HEK293 (cell line): ENCODE data around the gene JAKMIP1.
A peak's percentile ranks its signal among the peaks of the same experiment; 100 is the strongest.

ENCODE experiments used
- CTCF ChIA-PET: fragments of 350-600 bp; formaldehyde crosslinking; extraction: SDS; loops from one replicate; lab custom pipeline; 2021; ENCODE audit warnings: antibody characterized with exemption; lab: Yijun Ruan, JAX
- POLR2A ChIA-PET: fragments of 300-600 bp; formaldehyde crosslinking; extraction: SDS; loops from one replicate; lab custom pipeline; 2020; ENCODE audit warnings: antibody characterized with exemption, inconsistent platforms; lab: Yijun Ruan, JAX
- H3K27ac ChIP-seq: fragments of 200-500 bp; sonication (Bioruptor generic); 2 replicates; pipeline ENCODE4 v1.5.1; 2014; ENCODE audit warnings: low read depth, low read length, control low read depth, inconsistent platforms; ENCODE audit errors: extremely low read depth
- H3K36me3 ChIP-seq, 2 experiments: fragments of 200-500 bp in 1 of 2; sonication (Bioruptor generic) in 1 of 2; 1 replicate in 1 of 2; 2 replicates in 1 of 2; pipeline ENCODE4 v1.5.1; 2014 to 2017; ENCODE audit warnings: inconsistent platforms in 2 of 2, low read length in 2 of 2; ENCODE audit not compliant: control insufficient read depth in 2 of 2, insufficient read depth in 1 of 2
- H3K4me1 ChIP-seq: fragments of 200-500 bp; sonication (Bioruptor generic); 2 replicates; pipeline ENCODE4 v1.5.1; 2014; ENCODE audit warnings: mild to moderate bottlenecking, low read length, inconsistent platforms; ENCODE audit not compliant: control insufficient read depth, insufficient read depth
- H3K4me3 ChIP-seq: 2 replicates; pipeline ENCODE4 v1.5.1; 2011; ENCODE audit warnings: low read depth, mild to moderate bottlenecking, control low read depth, low read length, moderate library complexity
- H3K9me3 ChIP-seq: fragments of 200-500 bp; sonication (Bioruptor generic); 2 replicates; pipeline ENCODE4 v1.5.1; 2014; ENCODE audit warnings: low read depth, low read length, inconsistent platforms; ENCODE audit not compliant: control insufficient read depth, insufficient read depth
- EGR2 ChIP-seq: fragments of 450-650 bp; formaldehyde crosslinking; IDR thresholded peaks from 2 replicates; pipeline ENCODE4 v1.5.1; 2016; ENCODE audit warnings: low read depth, missing biosample characterization, missing genetic modification characterization
- SP2 ChIP-seq: fragments of 450-650 bp; formaldehyde crosslinking; IDR thresholded peaks from 2 replicates; pipeline ENCODE4 v1.5.1; 2016; ENCODE audit warnings: missing biosample characterization, missing genetic modification characterization
- ZFHX2 ChIP-seq: fragments of 450-650 bp; formaldehyde crosslinking; conservative IDR thresholded peaks from 2 replicates; pipeline ENCODE4 v1.5.1; 2016; ENCODE audit warnings: missing biosample characterization, missing genetic modification characterization
- ZNF16 ChIP-seq: fragments of 450-650 bp; formaldehyde crosslinking; IDR thresholded peaks from 2 replicates; pipeline ENCODE4 v1.5.1; 2016; ENCODE audit warnings: low read depth, missing biosample characterization, missing genetic modification characterization
- ZNF223 ChIP-seq: fragments of 450-650 bp; formaldehyde crosslinking; IDR thresholded peaks from 2 replicates; pipeline ENCODE4 v1.5.1; 2016; ENCODE audit warnings: missing biosample characterization, missing genetic modification characterization
- ZNF23 ChIP-seq: fragments of 450-650 bp; formaldehyde crosslinking; IDR thresholded peaks from 2 replicates; pipeline ENCODE4 v1.5.1; 2016; ENCODE audit warnings: missing biosample characterization, missing genetic modification characterization, borderline replicate concordance
- ZNF24 ChIP-seq: fragments of 450-650 bp; formaldehyde crosslinking; IDR thresholded peaks from 2 replicates; pipeline ENCODE4 v1.5.1; 2016; ENCODE audit warnings: missing biosample characterization, missing genetic modification characterization
- ZNF350 ChIP-seq: fragments of 450-650 bp; formaldehyde crosslinking; IDR thresholded peaks from 2 replicates; pipeline ENCODE4 v1.5.0; 2017; ENCODE audit warnings: missing biosample characterization, mild to moderate bottlenecking, missing genetic modification characterization
- ZNF354C ChIP-seq: fragments of 450-650 bp; formaldehyde crosslinking; IDR thresholded peaks from 2 replicates; pipeline ENCODE4 v1.5.1; 2016; ENCODE audit warnings: missing biosample characterization, missing genetic modification characterization, low read depth, borderline replicate concordance
- ZNF423 ChIP-seq: fragments of 450-650 bp; formaldehyde crosslinking; IDR thresholded peaks from 2 replicates; pipeline ENCODE4 v1.5.1; 2016; ENCODE audit warnings: missing biosample characterization, missing genetic modification characterization
- ZNF426 ChIP-seq: fragments of 450-650 bp; formaldehyde crosslinking; IDR thresholded peaks from 2 replicates; pipeline ENCODE4 v1.5.1; 2017; ENCODE audit warnings: missing biosample characterization, missing genetic modification characterization, mild to moderate bottlenecking, inconsistent platforms, moderate library complexity
- ZNF530 ChIP-seq: fragments of 450-650 bp; formaldehyde crosslinking; IDR thresholded peaks from 2 replicates; pipeline ENCODE4 v1.5.1; 2016; ENCODE audit warnings: low read depth, missing biosample characterization, missing genetic modification characterization
- ZNF623 ChIP-seq: fragments of 450-650 bp; formaldehyde crosslinking; IDR thresholded peaks from 2 replicates; pipeline ENCODE4 v1.5.1; 2016; ENCODE audit warnings: missing biosample characterization, missing genetic modification characterization
- ZNF747 ChIP-seq: fragments of 450-650 bp; formaldehyde crosslinking; IDR thresholded peaks from 2 replicates; pipeline ENCODE4 v1.5.1; 2016; ENCODE audit warnings: missing biosample characterization, missing genetic modification characterization
- ZNF843 ChIP-seq: fragments of 450-650 bp; formaldehyde crosslinking; IDR thresholded peaks from 2 replicates; pipeline ENCODE4 v1.5.1; 2016; ENCODE audit warnings: missing biosample characterization, missing genetic modification characterization
- TF ChIP-seq, protein P1 (sequence below): fragments of 450-650 bp; formaldehyde crosslinking; IDR thresholded peaks from 2 replicates; pipeline ENCODE4 v1.5.1; 2016; ENCODE audit warnings: missing biosample characterization, missing genetic modification characterization
- TF ChIP-seq, protein P2 (sequence below): fragments of 450-650 bp; formaldehyde crosslinking; IDR thresholded peaks from 2 replicates; pipeline ENCODE4 v1.5.1; 2016; ENCODE audit warnings: missing biosample characterization, missing genetic modification characterization
- TF ChIP-seq, protein P3 (sequence below): fragments of 450-650 bp; formaldehyde crosslinking; IDR thresholded peaks from 2 replicates; pipeline ENCODE4 v1.5.1; 2016; ENCODE audit warnings: missing biosample characterization, missing genetic modification characterization, low read depth
- TF ChIP-seq, protein P4 (sequence below): fragments of 450-650 bp; IDR thresholded peaks from 2 replicates; pipeline ENCODE4 v1.5.1; 2018; ENCODE audit warnings: missing biosample characterization, mild to moderate bottlenecking, missing genetic modification characterization
- TF ChIP-seq, protein P5 (sequence below): fragments of 450-650 bp; formaldehyde crosslinking; IDR thresholded peaks from 2 replicates; pipeline ENCODE4 v1.5.1; 2017; ENCODE audit warnings: missing biosample characterization, missing genetic modification characterization

Gene JAKMIP1

DNA sequence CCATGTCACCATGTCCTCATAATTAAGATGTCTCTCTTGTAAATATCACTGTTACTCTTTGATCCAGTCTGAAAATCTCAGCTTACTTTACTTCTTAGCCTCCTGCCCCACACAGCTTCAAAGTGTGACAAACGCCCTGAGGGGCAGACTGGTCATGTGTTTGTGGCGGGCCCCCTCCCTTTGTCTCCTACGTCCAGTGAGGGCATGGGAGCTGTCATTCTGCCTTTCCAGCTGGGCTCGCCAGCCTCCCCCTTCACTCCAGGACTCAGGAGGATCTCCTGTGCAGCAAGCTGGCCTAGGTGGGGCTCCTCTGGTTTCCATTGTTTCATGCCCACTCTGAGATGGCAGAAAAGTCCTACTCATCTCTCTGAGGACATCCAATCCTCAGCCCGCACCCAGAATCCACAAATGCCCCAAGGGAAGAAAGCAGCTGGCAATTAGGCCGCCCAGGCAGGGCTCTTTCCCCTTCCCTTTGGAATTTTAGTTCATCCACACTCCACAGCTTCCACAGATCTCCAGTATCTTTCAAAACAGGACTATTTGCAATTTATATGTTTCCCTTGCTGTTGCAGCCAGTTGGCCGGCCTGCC lies 95.7 kb downstream of the JAKMIP1 start:
- H3K4me1 ChIP-seq = no peaks in the 10 kb centered on the region
- no peaks in the 10 kb centered on the region for H3K36me3 ChIP-seq
- no peak overlapping the region for H3K4me3 ChIP-seq
- ChIA-PET CTCF (interaction anchor here (0.6 kb wide), 1 partner anchor 111 kb away, joined by 4 read pairs; no protein-coding TSS in a partner anchor), POLR2A (no interaction called here)
- H3K9me3 ChIP-seq = no peaks in the 10 kb centered on the region
- TF ChIP-seq ZNF843 (tag by site-specific recombination) = no peak
- no peak for TF ChIP-seq ZNF426 (tag by site-specific recombination)
- no peak for TF ChIP-seq ZNF23 (tag by site-specific recombination)
- no peak for TF ChIP-seq ZNF530 (tag by site-specific recombination)
- TF ChIP-seq, protein P1, sequence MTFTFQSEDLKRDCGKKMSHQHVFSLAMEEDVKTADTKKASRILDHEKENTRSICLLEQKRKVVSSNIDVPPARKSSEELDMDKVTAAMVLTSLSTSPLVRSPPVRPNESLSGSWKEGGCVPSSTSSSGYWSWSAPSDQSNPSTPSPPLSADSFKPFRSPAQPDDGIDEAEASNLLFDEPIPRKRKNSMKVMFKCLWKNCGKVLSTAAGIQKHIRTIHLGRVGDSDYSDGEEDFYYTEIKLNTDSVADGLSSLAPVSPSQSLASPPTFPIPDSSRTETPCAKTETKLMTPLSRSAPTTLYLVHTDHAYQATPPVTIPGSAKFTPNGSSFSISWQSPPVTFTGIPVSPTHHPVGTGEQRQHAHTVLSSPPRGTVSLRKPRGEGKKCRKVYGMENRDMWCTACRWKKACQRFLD (tag by site-specific recombination) = no peak
- TF ChIP-seq, protein P2, sequence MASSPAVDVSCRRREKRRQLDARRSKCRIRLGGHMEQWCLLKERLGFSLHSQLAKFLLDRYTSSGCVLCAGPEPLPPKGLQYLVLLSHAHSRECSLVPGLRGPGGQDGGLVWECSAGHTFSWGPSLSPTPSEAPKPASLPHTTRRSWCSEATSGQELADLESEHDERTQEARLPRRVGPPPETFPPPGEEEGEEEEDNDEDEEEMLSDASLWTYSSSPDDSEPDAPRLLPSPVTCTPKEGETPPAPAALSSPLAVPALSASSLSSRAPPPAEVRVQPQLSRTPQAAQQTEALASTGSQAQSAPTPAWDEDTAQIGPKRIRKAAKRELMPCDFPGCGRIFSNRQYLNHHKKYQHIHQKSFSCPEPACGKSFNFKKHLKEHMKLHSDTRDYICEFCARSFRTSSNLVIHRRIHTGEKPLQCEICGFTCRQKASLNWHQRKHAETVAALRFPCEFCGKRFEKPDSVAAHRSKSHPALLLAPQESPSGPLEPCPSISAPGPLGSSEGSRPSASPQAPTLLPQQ (tag by site-specific recombination) = no peak
- TF ChIP-seq, protein P3, sequence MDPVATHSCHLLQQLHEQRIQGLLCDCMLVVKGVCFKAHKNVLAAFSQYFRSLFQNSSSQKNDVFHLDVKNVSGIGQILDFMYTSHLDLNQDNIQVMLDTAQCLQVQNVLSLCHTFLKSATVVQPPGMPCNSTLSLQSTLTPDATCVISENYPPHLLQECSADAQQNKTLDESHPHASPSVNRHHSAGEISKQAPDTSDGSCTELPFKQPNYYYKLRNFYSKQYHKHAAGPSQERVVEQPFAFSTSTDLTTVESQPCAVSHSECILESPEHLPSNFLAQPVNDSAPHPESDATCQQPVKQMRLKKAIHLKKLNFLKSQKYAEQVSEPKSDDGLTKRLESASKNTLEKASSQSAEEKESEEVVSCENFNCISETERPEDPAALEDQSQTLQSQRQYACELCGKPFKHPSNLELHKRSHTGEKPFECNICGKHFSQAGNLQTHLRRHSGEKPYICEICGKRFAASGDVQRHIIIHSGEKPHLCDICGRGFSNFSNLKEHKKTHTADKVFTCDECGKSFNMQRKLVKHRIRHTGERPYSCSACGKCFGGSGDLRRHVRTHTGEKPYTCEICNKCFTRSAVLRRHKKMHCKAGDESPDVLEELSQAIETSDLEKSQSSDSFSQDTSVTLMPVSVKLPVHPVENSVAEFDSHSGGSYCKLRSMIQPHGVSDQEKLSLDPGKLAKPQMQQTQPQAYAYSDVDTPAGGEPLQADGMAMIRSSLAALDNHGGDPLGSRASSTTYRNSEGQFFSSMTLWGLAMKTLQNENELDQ (tag by site-specific recombination) = no peak
- no peak for TF ChIP-seq ZNF24 (tag by site-specific recombination)
- no peak overlapping the region for H3K27ac ChIP-seq

DNA sequence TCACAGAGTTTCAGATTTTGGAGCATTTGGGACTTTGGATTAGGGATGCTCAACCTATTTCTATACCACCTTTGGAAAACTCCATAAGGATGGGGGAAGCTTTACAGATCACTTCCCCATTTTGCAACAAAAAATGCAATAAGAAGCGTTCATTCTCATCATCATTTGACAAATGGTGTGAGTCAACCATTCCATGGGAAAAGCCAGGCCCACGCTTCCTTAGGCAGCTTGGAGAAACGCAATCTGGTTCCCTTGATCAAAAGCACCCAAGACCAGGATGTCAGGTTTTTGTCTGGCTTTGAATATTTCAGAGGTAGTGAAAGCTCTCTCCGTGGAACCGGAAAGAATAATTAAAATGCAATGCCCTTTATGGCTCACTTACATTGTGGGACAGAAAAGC lies 102.8 kb downstream of the JAKMIP1 start:
- H3K4me3 ChIP-seq = no peak overlapping the region
- TF ChIP-seq ZFHX2 (tag by site-specific recombination) = no peak
- no peak for TF ChIP-seq ZNF423 (tag by site-specific recombination)
- TF ChIP-seq, protein P4, sequence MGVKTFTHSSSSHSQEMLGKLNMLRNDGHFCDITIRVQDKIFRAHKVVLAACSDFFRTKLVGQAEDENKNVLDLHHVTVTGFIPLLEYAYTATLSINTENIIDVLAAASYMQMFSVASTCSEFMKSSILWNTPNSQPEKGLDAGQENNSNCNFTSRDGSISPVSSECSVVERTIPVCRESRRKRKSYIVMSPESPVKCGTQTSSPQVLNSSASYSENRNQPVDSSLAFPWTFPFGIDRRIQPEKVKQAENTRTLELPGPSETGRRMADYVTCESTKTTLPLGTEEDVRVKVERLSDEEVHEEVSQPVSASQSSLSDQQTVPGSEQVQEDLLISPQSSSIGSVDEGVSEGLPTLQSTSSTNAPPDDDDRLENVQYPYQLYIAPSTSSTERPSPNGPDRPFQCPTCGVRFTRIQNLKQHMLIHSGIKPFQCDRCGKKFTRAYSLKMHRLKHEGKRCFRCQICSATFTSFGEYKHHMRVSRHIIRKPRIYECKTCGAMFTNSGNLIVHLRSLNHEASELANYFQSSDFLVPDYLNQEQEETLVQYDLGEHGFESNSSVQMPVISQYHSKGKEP (tag by site-specific recombination) = no peak
- H3K4me1 ChIP-seq = no peaks in the 10 kb centered on the region
- no peak overlapping the region for H3K27ac ChIP-seq
- H3K9me3 ChIP-seq = no peaks in the 10 kb centered on the region
- no peaks in the 10 kb centered on the region for H3K36me3 ChIP-seq
- CTCF ChIA-PET = interaction anchor here (0.6 to 0.7 kb wide), 2 partner anchors 127 to 133 kb away, joined by 3 read pairs; no protein-coding TSS in a partner anchor
- POLR2A ChIA-PET = no interaction called here

DNA sequence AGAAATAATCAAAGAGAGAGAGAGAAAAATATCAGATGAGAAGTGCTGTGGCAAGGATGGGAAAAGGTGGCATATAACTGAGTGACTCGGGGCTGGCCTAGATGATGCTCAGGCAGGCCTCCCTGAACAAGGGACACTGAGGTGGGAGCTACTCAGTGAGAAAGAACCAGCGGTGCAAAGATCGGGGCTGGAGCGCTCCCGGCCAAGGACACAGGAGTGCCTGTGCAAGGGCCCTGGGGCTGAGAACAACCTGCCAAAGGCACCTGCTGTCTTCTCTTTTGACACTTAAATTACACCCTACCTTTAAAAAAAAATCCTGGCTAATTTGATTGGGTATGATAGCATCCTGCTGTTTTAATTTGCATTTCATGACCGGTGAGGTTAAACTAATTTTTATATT lies 104.5 kb downstream of the JAKMIP1 start:
- Histone ChIP-seq H3K4me3 (no peak overlapping the region), H3K4me1 (no peaks in the 10 kb centered on the region), H3K36me3 (no peaks in the 10 kb centered on the region), H3K9me3 (no peaks in the 10 kb centered on the region), H3K27ac (no peak overlapping the region)
- ChIA-PET CTCF (no interaction called here), POLR2A (no interaction called here)
- TF ChIP-seq EGR2 (tag by site-specific recombination) (no peak), ZNF623 (tag by site-specific recombination) (peak; percentile 57), ZNF354C (no peak), ZNF223 (no peak), ZNF16 (no peak), ZNF350 (tag by site-specific recombination) (no peak), ZNF747 (tag by site-specific recombination) (no peak), SP2 (tag by site-specific recombination) (no peak)
- TF ChIP-seq, protein P5, sequence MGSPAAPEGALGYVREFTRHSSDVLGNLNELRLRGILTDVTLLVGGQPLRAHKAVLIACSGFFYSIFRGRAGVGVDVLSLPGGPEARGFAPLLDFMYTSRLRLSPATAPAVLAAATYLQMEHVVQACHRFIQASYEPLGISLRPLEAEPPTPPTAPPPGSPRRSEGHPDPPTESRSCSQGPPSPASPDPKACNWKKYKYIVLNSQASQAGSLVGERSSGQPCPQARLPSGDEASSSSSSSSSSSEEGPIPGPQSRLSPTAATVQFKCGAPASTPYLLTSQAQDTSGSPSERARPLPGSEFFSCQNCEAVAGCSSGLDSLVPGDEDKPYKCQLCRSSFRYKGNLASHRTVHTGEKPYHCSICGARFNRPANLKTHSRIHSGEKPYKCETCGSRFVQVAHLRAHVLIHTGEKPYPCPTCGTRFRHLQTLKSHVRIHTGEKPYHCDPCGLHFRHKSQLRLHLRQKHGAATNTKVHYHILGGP = no peak
- TF ChIP-seq, all 188 proteins: peak for 1
